HEK293 (cell line): ENCODE measurements around the gene PINLYP.

Experiments
- KLF10 ChIP-seq: fragments of 450-650 bp; IDR thresholded peaks from 2 replicates; pipeline ENCODE4 v1.5.1; 2018; ENCODE audit warnings: missing biosample characterization, mild to moderate bottlenecking, missing genetic modification characterization
- KLF8 ChIP-seq: fragments of 450-650 bp; formaldehyde crosslinking; IDR thresholded peaks from 2 replicates; pipeline ENCODE4 v1.5.1; 2016; ENCODE audit warnings: missing biosample characterization, missing genetic modification characterization
- MZF1 ChIP-seq: fragments of 450-650 bp; formaldehyde crosslinking; IDR thresholded peaks from 2 replicates; pipeline ENCODE4 v1.5.1; 2017; ENCODE audit warnings: missing biosample characterization, missing genetic modification characterization, borderline replicate concordance
- SCRT1 ChIP-seq: fragments of 450-650 bp; formaldehyde crosslinking; IDR thresholded peaks from 2 replicates; pipeline ENCODE4 v1.5.1; 2016; ENCODE audit warnings: missing biosample characterization, missing genetic modification characterization, borderline replicate concordance
- YY2 ChIP-seq: fragments of 450-650 bp; formaldehyde crosslinking; IDR thresholded peaks from 2 replicates; pipeline ENCODE4 v1.5.1; 2016; ENCODE audit warnings: missing biosample characterization, missing genetic modification characterization
- ZBTB20 ChIP-seq: fragments of 450-650 bp; formaldehyde crosslinking; IDR thresholded peaks from 2 replicates; pipeline ENCODE4 v1.5.1; 2016; ENCODE audit warnings: missing biosample characterization, missing genetic modification characterization
- ZFP37 ChIP-seq: fragments of 450-650 bp; formaldehyde crosslinking; IDR thresholded peaks from 2 replicates; pipeline ENCODE4 v1.5.1; 2016; ENCODE audit warnings: missing biosample characterization, missing genetic modification characterization
- ZNF114 ChIP-seq: fragments of 450-650 bp; formaldehyde crosslinking; IDR thresholded peaks from 2 replicates; pipeline ENCODE4 v1.5.0; 2017; ENCODE audit warnings: missing biosample characterization, missing genetic modification characterization
- ZNF121 ChIP-seq: fragments of 450-650 bp; formaldehyde crosslinking; IDR thresholded peaks from 2 replicates; pipeline ENCODE4 v1.5.1; 2016; ENCODE audit warnings: missing biosample characterization, missing genetic modification characterization
- ZNF2 ChIP-seq: fragments of 450-650 bp; formaldehyde crosslinking; IDR thresholded peaks from 2 replicates; pipeline ENCODE4 v1.5.1; 2016; ENCODE audit warnings: missing biosample characterization, missing genetic modification characterization
- ZNF221 ChIP-seq: fragments of 450-650 bp; formaldehyde crosslinking; IDR thresholded peaks from 2 replicates; pipeline ENCODE4 v1.5.1; 2017; ENCODE audit warnings: missing biosample characterization, missing genetic modification characterization, borderline replicate concordance
- ZNF223 ChIP-seq: fragments of 450-650 bp; formaldehyde crosslinking; IDR thresholded peaks from 2 replicates; pipeline ENCODE4 v1.5.1; 2016; ENCODE audit warnings: missing biosample characterization, missing genetic modification characterization
- ZNF266 ChIP-seq: fragments of 450-650 bp; formaldehyde crosslinking; IDR thresholded peaks from 2 replicates; pipeline ENCODE4 v1.5.1; 2016; ENCODE audit warnings: missing biosample characterization, missing genetic modification characterization, low read depth
- ZNF274 ChIP-seq, 2 experiments: fragments of 200-500 bp in 1 of 2; fragments of 450-650 bp in 1 of 2; sonication (Bioruptor generic) in 1 of 2; formaldehyde crosslinking in 1 of 2; IDR thresholded peaks; 2 replicates each; pipeline versions ENCODE4 v1.5.1 to v1.6.1; 2014 to 2016; ENCODE audit warnings: borderline replicate concordance in 1 of 2, inconsistent platforms in 1 of 2, low read length in 1 of 2, missing biosample characterization in 1 of 2, missing genetic modification characterization in 1 of 2
- ZNF48 ChIP-seq: fragments of 450-650 bp; formaldehyde crosslinking; IDR thresholded peaks from 2 replicates; pipeline ENCODE4 v1.5.1; 2016; ENCODE audit warnings: missing biosample characterization, missing genetic modification characterization
- ZNF549 ChIP-seq: fragments of 450-650 bp; IDR thresholded peaks from 2 replicates; pipeline ENCODE4 v1.5.1; 2018; ENCODE audit warnings: missing biosample characterization, missing genetic modification characterization, mild to moderate bottlenecking, inconsistent platforms, moderate library complexity
- ZNF843 ChIP-seq: fragments of 450-650 bp; formaldehyde crosslinking; IDR thresholded peaks from 2 replicates; pipeline ENCODE4 v1.5.1; 2016; ENCODE audit warnings: missing biosample characterization, missing genetic modification characterization
- TF ChIP-seq, protein P1 (sequence below): fragments of 450-650 bp; formaldehyde crosslinking; IDR thresholded peaks from 2 replicates; pipeline ENCODE4 v1.5.1; 2016; ENCODE audit warnings: missing biosample characterization, missing genetic modification characterization, low read depth
- TF ChIP-seq, protein P2 (sequence below): sonication (generic); formaldehyde crosslinking; IDR thresholded peaks from 2 replicates; pipeline ENCODE4 v1.8.1; 2022; ENCODE audit warnings: mild to moderate bottlenecking, moderate library complexity, missing genetic modification reagents
- TF ChIP-seq, protein P3 (sequence below): fragments of 450-650 bp; formaldehyde crosslinking; IDR thresholded peaks from 2 replicates; pipeline ENCODE4 v1.5.1; 2017; ENCODE audit warnings: missing biosample characterization, missing genetic modification characterization
- TF ChIP-seq, protein P4 (sequence below): fragments of 450-650 bp; formaldehyde crosslinking; IDR thresholded peaks from 2 replicates; pipeline ENCODE4 v1.5.1; 2016; ENCODE audit warnings: missing biosample characterization, missing genetic modification characterization
- TF ChIP-seq, protein P5 (sequence below): fragments of 450-650 bp; formaldehyde crosslinking; IDR thresholded peaks from 2 replicates; pipeline ENCODE4 v1.5.1; 2016; ENCODE audit warnings: missing biosample characterization, missing genetic modification characterization
- TF ChIP-seq, protein P6 (sequence below): fragments of 450-650 bp; formaldehyde crosslinking; IDR thresholded peaks from 2 replicates; pipeline ENCODE4 v1.5.1; 2016; ENCODE audit warnings: missing biosample characterization, missing genetic modification characterization
- TF ChIP-seq, protein P7 (sequence below): fragments of 450-650 bp; IDR thresholded peaks from 2 replicates; pipeline ENCODE4 v1.5.1; 2018; ENCODE audit warnings: missing biosample characterization, mild to moderate bottlenecking, missing genetic modification characterization
- TF ChIP-seq, protein P8 (sequence below): fragments of 450-650 bp; formaldehyde crosslinking; IDR thresholded peaks from 2 replicates; pipeline ENCODE4 v1.5.1; 2016; ENCODE audit warnings: missing biosample characterization, missing genetic modification characterization

The PINLYP gene

DNA sequence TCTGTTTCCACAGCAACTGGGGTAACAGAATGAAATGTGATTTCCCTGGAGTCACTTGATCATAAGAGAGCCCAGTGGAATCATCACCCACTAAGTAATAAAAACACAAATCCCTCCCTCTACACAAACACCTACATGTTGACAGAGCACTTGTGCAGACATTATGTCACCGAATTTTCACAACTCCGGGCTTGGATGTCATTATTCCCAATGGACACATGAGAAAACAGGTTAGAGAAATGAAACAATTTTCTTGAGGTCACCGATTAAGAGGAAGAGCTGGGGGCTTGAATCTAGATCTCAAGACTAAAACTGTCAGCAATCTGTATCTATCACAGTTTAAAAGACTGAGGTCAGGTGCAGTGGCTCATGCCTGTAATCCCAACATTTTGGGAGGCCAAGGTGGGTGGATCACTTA is 3.4 kb upstream of the PINLYP start (continued):
- TF ChIP-seq, protein P1, sequence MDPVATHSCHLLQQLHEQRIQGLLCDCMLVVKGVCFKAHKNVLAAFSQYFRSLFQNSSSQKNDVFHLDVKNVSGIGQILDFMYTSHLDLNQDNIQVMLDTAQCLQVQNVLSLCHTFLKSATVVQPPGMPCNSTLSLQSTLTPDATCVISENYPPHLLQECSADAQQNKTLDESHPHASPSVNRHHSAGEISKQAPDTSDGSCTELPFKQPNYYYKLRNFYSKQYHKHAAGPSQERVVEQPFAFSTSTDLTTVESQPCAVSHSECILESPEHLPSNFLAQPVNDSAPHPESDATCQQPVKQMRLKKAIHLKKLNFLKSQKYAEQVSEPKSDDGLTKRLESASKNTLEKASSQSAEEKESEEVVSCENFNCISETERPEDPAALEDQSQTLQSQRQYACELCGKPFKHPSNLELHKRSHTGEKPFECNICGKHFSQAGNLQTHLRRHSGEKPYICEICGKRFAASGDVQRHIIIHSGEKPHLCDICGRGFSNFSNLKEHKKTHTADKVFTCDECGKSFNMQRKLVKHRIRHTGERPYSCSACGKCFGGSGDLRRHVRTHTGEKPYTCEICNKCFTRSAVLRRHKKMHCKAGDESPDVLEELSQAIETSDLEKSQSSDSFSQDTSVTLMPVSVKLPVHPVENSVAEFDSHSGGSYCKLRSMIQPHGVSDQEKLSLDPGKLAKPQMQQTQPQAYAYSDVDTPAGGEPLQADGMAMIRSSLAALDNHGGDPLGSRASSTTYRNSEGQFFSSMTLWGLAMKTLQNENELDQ (tag by site-specific recombination): no peak
- TF ChIP-seq ZNF223 (tag by site-specific recombination) (no peak), ZNF549 (tag by site-specific recombination) (no peak), ZFP37 (tag by site-specific recombination) (no peak), SCRT1 (tag by site-specific recombination) (peak; percentile 90), KLF10 (peak; percentile 86), MZF1 (tag by site-specific recombination) (peak; percentile 82; the same call in 1 of the 2 replicates), ZNF48 (tag by site-specific recombination) (no peak), ZNF114 (no peak), KLF8 (tag by site-specific recombination) (peak; percentile 94), ZNF2 (tag by site-specific recombination) (peak; percentile 87), ZNF843 (tag by site-specific recombination) (peak; percentile 87), ZBTB20 (tag by site-specific recombination) (peak; percentile 52; the same call in 1 of the 2 replicates), ZNF221 (no peak), YY2 (tag by site-specific recombination) (no peak), ZNF274 (IDR thresholded peaks at IDR 0.05; ENCODE audit: low read length) (no peak), ZNF274 (tag by site-specific recombination; IDR thresholded peaks at IDR 0.05; ENCODE audit: borderline replicate concordance) (no peak), ZNF266 (tag by site-specific recombination) (no peak), ZNF121 (tag by site-specific recombination) (no peak)
- TF ChIP-seq, protein P2, sequence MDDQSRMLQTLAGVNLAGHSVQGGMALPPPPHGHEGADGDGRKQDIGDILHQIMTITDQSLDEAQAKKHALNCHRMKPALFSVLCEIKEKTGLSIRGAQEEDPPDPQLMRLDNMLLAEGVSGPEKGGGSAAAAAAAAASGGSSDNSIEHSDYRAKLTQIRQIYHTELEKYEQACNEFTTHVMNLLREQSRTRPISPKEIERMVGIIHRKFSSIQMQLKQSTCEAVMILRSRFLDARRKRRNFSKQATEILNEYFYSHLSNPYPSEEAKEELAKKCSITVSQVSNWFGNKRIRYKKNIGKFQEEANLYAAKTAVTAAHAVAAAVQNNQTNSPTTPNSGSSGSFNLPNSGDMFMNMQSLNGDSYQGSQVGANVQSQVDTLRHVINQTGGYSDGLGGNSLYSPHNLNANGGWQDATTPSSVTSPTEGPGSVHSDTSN (CRISPR knock-in tag): no peak
- TF ChIP-seq, protein P3, sequence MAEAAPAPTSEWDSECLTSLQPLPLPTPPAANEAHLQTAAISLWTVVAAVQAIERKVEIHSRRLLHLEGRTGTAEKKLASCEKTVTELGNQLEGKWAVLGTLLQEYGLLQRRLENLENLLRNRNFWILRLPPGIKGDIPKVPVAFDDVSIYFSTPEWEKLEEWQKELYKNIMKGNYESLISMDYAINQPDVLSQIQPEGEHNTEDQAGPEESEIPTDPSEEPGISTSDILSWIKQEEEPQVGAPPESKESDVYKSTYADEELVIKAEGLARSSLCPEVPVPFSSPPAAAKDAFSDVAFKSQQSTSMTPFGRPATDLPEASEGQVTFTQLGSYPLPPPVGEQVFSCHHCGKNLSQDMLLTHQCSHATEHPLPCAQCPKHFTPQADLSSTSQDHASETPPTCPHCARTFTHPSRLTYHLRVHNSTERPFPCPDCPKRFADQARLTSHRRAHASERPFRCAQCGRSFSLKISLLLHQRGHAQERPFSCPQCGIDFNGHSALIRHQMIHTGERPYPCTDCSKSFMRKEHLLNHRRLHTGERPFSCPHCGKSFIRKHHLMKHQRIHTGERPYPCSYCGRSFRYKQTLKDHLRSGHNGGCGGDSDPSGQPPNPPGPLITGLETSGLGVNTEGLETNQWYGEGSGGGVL (tag by site-specific recombination): peak; percentile 78
- TF ChIP-seq, protein P4, sequence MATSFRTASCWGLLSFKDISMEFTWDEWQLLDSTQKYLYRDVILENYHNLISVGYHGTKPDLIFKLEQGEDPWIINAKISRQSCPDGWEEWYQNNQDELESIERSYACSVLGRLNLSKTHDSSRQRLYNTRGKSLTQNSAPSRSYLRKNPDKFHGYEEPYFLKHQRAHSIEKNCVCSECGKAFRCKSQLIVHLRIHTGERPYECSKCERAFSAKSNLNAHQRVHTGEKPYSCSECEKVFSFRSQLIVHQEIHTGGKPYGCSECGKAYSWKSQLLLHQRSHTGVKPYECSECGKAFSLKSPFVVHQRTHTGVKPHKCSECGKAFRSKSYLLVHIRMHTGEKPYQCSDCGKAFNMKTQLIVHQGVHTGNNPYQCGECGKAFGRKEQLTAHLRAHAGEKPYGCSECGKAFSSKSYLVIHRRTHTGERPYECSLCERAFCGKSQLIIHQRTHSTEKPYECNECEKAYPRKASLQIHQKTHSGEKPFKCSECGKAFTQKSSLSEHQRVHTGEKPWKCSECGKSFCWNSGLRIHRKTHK (tag by site-specific recombination): no peak
- TF ChIP-seq, protein P5, sequence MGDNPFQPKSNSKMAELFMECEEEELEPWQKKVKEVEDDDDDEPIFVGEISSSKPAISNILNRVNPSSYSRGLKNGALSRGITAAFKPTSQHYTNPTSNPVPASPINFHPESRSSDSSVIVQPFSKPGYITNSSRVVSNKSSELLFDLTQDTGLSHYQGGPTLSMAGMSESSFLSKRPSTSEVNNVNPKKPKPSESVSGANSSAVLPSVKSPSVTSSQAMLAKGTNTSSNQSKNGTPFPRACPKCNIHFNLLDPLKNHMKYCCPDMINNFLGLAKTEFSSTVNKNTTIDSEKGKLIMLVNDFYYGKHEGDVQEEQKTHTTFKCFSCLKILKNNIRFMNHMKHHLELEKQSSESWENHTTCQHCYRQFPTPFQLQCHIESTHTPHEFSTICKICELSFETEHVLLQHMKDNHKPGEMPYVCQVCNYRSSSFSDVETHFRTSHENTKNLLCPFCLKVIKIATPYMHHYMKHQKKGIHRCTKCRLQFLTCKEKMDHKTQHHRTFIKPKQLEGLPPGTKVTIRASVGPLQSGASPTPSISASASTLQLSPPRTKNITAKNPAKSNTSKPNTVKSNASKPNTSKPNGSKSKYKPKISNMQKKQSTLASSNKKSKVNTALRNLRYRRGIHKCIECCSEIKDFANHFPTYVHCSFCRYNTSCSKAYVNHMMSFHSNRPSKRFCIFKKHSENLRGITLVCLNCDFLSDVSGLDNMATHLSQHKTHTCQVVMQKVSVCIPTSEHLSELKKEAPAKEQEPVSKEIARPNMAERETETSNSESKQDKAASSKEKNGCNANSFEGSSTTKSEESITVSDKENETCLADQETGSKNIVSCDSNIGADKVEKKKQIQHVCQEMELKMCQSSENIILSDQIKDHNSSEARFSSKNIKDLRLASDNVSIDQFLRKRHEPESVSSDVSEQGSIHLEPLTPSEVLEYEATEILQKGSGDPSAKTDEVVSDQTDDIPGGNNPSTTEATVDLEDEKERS (tag by site-specific recombination): no peak
- TF ChIP-seq, protein P6, sequence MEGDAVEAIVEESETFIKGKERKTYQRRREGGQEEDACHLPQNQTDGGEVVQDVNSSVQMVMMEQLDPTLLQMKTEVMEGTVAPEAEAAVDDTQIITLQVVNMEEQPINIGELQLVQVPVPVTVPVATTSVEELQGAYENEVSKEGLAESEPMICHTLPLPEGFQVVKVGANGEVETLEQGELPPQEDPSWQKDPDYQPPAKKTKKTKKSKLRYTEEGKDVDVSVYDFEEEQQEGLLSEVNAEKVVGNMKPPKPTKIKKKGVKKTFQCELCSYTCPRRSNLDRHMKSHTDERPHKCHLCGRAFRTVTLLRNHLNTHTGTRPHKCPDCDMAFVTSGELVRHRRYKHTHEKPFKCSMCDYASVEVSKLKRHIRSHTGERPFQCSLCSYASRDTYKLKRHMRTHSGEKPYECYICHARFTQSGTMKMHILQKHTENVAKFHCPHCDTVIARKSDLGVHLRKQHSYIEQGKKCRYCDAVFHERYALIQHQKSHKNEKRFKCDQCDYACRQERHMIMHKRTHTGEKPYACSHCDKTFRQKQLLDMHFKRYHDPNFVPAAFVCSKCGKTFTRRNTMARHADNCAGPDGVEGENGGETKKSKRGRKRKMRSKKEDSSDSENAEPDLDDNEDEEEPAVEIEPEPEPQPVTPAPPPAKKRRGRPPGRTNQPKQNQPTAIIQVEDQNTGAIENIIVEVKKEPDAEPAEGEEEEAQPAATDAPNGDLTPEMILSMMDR (tag by site-specific recombination): no peak
- TF ChIP-seq, protein P7, sequence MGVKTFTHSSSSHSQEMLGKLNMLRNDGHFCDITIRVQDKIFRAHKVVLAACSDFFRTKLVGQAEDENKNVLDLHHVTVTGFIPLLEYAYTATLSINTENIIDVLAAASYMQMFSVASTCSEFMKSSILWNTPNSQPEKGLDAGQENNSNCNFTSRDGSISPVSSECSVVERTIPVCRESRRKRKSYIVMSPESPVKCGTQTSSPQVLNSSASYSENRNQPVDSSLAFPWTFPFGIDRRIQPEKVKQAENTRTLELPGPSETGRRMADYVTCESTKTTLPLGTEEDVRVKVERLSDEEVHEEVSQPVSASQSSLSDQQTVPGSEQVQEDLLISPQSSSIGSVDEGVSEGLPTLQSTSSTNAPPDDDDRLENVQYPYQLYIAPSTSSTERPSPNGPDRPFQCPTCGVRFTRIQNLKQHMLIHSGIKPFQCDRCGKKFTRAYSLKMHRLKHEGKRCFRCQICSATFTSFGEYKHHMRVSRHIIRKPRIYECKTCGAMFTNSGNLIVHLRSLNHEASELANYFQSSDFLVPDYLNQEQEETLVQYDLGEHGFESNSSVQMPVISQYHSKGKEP (tag by site-specific recombination): peak; percentile 49
- TF ChIP-seq, protein P8, sequence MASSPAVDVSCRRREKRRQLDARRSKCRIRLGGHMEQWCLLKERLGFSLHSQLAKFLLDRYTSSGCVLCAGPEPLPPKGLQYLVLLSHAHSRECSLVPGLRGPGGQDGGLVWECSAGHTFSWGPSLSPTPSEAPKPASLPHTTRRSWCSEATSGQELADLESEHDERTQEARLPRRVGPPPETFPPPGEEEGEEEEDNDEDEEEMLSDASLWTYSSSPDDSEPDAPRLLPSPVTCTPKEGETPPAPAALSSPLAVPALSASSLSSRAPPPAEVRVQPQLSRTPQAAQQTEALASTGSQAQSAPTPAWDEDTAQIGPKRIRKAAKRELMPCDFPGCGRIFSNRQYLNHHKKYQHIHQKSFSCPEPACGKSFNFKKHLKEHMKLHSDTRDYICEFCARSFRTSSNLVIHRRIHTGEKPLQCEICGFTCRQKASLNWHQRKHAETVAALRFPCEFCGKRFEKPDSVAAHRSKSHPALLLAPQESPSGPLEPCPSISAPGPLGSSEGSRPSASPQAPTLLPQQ: peak; percentile 85
